Measurements from ENCODE around the gene RASL10B. TPM values are rescaled to one million over a fixed set of nuclear protein-coding genes. Genes with fewer than 3 reads are reported as not detected.

The RASL10B gene
- total RNA-seq, 1 donor = 2.2 TPM

GRCh38 chr17:35790841-35791240, 59.4 kb downstream of the RASL10B start:
- DNase-seq (ENCODE audit: low read depth in 2 of 3, low spot score in 2 of 3) = no peak

- no peak for DNase-seq (ENCODE audit: low read depth in 2 of 3, low spot score in 2 of 3)
Observed at GRCh38 chr17:35791681-35792350, 60.4 kb downstream of the RASL10B start.

Other genes starting within 250 kb of the RASL10B start
- under 0.01 TPM for gene SLFN12L, start 194.0 kb upstream of the RASL10B start, total RNA-seq
- 0.27 TPM for gene SLFN14, start 170.8 kb upstream of the RASL10B start, total RNA-seq
- 4.8 TPM for gene PEX12, start 153.1 kb upstream of the RASL10B start, total RNA-seq
- gene AP2B1, start 144.3 kb upstream of the RASL10B start, total RNA-seq = 75.9 TPM
- 0.54 TPM for gene GAS2L2, start 21.6 kb downstream of the RASL10B start, total RNA-seq
- gene C17orf50, start 29.2 kb downstream of the RASL10B start, total RNA-seq = 0.27 TPM
- 33.4 TPM for gene MMP28, start 64.0 kb downstream of the RASL10B start, total RNA-seq
- 61.4 TPM for gene TAF15, start 77.8 kb downstream of the RASL10B start, total RNA-seq
- not detected for gene HEATR9, start 137.3 kb downstream of the RASL10B start, total RNA-seq
- gene CCL5, start 148.7 kb downstream of the RASL10B start, total RNA-seq = 1.3 TPM
- gene RDM1, start 199.1 kb downstream of the RASL10B start, total RNA-seq = 0.54 TPM
- gene LYZL6, start 212.1 kb downstream of the RASL10B start, total RNA-seq = not detected
- gene CCL16, start 249.9 kb downstream of the RASL10B start, total RNA-seq = not detected

Measured in hematopoietic multipotent progenitor cell (in vitro differentiated cells).